ENCODE data around the gene AGPAT2.
A peak's percentile ranks its signal among the peaks of the same experiment; 100 is the strongest.
"Not testable (repeated sequence)": the region's sequence is repeated elsewhere in the genome, so short reads cannot be mapped to it uniquely, and the experiment has no call there.

AGPAT2 gene

DNA sequence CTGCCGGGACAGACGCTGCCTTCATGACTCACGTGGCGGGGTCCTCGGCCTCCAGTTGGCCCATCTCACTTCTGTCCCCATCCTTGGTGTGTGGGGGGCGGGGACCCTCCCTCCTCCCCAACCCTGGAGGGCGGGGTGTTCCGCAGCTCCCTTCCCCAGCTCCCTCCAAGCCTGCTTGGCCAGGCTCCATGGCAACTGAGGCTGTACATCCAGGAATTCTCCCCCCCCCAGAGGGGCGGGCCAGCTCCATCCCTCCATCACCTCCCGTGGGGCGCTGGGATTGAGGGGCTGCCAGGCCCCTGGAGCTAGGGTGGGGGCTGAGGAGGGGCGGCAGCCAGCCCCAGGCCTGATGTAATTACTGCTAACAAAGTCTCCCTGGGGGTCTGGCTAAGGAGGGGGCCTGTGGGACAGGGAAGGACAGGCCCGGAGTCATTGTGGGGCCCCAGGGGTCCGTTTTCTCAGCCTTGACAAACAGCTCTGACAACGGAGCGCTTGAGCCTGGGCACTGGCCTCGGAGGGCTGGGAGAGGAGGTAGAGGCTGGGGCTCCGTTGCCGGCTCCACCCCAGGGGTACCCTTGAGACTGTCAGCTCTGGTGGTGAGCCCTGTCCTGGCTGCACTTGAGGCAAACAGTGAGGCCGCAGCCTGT is 33.1 kb upstream of the AGPAT2 start:
- no peak for DNase-seq

DNA sequence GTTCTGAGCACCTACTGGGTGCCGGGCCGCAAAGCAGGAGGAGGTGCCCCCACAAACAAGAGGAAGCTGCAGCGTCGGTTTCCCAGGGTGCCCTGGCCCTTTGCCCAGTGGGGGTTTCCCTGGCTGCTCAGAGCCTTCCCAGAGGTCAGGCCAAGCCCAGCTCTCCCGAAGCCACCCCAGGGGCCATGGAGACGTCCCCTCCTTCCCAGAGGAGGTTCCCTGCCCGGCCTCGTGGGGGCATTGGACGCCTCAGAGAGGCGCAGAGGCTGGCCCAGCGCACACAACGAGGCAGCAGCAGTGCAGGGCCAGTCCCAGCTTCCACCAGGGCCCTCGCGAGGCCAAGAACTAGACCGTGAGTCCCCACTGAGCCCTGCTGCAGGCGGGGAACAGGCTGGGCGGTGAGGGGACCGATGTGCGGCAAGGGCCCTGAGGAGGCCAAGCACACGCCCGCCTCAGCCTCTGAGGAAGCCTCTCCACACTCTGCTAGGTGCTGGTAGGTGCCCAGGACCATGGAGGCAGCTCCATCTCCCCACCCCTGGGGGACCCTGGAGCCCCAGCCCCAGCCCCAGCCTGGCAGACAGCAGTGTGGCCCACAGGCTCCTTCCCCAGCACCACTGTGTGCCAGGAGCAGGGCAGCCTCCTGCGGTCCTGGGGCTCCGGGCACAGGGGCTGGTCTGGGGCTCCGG is 32.1 kb upstream of the AGPAT2 start:
- DNase-seq, result peak; percentile 21 to 56

DNA sequence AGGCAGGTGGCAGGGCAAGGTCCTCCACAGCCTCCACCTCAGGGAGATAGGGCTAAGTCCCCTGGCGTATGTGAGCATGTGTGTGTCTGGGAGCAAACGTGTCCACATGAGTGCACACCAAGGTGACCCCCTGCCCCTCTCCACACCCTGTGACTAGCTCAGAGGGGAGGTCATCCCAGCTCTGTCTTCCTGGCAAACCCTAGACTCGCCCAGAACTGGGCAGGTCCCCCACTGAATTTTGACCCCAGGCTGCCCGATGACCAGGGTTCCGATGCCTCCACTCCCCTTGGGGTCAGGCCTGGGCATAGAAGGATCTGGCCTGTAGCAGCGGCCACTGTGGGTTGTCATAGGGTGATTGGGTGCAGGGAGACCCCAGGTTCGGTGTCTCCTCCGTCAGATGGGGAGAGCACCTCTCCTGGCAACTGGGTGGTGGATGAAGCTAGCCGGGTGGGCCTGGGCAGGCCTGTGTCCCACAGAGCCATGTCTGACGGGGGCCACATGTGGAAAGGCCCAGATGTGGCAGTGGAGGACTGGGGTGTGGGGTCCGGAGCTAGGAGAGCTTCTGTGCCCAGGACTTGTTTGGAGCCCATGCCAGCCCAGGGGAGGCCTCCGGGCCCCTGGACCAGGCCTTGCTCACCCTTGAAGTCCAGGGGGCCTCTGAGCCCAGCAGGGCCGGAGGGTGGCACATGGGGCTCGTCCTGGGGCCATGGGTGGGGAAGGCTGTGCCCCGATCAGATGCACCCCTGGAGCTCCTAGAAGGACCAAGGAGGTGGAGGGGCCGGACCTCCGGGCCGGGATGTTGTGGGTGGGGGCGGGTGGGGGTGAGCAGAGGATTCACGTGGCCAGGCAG is 31.3 kb upstream of the AGPAT2 start:
- no peak for DNase-seq

DNA sequence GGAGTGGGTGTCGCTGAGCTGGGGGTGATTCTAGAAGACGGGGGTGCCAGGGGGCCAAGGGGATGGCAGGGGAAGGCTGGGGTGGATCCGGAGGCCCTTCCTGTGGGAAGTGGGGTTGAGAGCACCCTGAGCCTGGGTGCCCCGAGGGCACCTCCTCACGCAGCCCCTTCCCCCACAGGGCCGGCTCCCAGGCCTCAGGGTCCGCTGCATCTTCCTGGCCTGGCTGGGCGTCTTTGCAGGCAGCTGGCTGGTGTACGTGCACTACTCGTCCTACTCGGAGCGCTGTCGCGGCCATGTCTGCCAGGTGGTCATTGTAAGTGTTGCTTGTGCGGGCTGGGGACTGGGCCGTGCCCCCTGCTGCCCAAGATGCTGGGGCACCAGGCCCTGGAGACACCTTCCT is 30.1 kb upstream of the AGPAT2 start:
- DNase-seq, result no peak

DNA sequence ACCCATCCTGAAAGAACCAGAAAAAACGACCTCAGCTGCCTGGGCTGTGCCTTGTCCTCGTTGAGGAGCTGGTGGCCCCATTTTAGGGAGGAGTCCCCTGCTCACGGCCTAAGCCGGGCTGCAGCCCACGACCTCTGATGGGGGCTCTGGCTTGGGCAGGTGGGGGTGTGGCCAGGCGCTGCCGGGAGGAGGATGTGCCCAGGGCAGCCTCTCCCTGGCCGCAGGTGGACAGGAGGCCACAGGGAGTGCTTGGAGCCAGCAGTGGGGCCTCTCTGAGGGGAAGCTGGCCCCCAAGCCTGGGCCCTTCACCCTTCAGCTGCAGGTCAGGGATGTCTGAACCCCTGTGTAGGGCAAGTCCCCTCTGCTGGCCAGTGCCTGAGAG is 27.6 kb upstream of the AGPAT2 start:
- no peak for DNase-seq

DNA sequence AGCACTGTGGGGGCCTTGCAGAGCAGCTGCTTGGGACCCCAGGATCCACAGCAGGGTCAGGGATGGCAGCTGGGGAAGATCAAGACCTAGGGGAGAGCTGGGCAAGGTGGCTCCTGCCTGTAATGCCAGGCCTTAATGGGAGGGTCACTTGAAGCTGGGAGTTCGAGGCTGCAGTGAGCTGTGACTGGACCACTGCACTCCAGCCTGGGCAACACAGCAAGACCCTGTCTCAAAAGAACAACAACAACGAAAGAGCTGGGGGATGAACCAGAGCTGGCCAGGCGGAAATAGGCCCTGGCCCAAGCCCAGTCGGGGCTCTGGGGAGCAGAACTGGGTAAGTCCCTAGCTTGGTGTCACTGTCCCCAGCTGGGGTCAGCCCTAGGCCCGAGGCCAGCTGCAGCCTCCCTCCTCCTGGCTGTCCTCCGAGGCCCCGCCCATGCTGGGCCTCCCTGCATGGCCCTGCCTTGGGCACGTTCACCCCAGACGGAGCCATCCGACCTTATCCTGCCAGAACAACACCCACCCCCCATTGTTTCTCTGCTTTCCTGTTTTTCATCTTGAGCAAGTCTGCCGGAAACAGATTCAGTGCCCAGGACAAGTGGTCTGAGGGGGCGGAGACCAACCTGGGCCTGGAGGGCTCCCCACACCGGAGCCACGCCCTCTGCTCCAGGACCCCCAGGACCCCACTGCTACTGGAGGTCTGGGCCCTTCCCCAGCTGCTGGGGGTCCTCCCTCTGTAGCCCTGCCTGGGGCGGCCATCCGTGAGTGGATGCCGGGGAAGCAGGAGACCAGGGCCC is 27.0 kb upstream of the AGPAT2 start:
- DNase-seq, result no peak

DNA sequence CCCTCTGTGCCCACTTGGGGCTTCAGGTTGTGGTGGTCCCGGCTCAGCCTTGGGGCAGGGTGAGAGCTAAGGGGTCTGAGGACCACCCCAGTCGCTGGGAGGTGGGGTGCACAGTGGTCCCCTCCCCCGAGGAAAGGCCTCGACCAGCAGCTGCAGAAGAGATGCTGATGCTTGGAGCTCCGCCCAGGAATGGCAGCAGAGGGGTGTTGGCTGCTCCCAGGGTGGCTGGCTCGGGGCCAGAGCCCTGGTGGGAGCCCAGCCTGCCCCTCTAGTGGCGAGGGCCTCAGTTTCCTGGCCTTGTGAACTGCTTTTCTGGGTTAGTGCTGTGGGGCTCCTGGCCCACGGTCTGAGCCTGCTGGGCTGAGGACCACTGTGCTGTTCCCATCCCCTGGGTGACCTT is 26.3 kb upstream of the AGPAT2 start:
- no peak for DNase-seq

DNA sequence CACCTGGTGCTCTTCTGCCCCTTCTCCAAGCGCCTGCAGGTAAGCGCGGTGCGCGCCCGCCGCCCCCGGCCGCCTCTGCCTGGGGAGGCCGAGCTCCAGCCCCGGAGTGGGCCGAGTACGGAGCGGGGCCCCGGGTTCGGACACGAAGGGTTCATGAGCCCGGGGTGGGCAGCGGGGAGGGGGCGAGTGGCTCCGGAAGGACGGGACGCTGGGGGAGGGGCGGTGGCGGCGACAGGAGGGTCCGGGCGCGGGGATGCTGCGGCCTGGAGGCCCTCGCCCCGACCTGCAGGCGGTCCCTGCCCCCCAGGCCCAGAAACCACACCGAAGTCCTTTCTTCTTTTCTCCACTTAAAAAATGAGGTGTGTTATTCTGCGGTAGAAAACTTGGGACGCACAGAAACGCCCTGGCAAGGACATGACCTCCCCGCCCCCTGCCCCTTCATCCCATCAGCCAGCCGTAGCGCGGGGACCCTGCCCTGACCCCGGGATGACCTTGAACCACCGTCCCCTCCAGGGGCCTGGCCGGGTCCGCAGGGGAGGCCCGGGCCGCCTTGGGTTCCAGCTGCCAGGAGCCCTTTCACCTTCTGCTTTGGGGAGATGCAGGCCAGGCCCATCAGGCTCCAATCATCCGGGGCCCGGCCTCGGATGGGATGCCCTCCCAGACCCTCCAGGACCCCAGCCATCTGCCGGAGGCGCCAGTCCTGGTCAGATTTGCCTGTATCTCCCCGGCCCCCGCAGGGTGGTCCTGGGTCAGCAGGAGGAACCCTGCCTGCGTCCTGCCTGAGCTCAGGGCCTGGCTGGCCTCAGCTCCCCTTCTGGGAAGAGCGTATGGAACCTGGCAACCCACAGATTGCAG is 25.7 kb upstream of the AGPAT2 start:
- no peak for DNase-seq

DNA sequence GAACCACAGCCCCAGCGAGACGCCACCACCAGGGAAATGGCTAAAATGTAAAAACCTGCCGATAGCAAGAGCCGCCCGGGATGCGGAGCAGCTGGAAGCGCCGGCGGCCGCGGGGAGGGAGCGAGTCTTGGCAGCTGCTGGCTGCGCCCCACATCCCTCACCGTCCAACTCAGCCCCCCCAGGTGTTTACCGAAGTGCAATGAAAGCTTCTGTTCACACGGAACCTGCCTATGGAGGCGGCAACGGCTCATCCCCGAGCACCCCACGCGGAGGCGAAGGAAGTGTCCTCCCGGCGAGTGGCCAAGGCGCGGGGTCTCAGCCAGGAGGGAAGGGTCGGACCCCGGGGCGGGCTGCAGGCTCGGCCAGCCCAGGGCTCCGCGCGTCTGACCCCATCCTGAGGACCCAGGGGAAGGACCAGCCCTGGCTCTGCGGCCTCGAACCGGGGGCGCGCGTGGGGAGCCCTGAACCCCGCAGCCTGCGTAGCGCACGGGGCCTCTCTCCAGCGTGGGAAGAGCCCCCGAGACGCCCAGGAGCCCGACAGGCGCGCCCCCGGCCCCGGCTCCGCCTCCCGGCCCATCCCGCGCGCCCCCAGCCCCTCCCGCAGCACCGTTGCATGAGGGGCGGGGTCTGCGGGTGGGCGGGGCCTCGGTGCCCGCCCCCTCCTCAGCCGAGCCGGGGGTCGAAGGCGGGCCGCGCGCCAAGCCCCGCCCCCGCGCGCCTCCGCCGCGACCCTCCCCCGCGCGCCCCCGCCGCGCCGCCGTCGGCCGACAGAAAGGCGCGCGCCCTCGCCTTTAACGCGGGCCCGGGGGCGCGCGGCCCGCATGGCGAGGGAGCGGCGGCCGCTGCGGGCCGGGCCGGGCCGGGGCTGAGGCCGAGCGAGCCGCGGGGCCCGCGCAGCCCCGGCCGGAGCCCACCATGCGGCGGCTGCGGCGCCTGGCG is 24.8 kb upstream of the AGPAT2 start, which contains the start of gene DIPK1B:
DIPK1B (plus strand) TSS at position 822 of the 939 bp plus-strand sequence; CDS start at position 916, 94 bp downstream.
- DNase-seq, result no peak

DNA sequence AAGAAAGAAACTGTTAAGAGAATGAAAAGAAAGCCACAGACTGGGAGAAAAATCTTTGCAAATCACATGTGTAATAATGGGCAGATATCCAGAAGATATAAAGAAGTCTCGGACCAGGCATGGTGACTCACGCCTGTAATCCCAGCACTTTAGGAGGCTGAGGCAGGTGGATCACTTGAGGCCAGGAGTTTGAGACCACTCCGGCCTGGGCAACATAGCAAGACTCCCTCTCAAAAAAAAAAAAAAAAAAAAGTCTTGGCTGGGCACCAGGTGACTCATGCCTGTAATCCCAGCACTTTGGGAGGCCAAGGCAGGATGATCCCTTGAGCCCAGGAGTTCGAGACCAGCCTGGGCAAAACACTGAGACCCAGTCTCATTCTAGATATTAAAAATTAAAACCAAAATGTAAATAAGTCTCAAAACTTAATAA is 24.0 kb upstream of the AGPAT2 start:
- DNase-seq, result not testable (repeated sequence)

DNA sequence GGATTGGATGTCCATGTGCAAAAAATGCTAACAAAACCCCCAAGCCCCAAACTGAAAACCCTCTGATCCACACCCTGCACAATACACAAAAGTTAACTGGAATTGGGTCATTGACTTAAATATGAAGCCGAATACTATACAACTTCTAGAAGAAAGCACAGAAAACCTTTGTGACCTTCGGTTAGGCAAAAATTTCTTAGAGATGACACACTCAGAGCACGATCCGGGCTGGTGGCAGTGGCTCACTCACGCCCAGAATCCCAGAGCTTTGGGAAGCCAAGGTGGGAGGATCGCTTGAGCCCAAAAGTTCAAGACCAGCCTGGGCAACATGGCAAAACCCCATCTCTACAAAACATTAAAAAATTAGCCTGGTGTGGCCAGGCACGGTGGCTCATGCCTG is 23.3 kb upstream of the AGPAT2 start:
- DNase-seq, result no peak

DNA sequence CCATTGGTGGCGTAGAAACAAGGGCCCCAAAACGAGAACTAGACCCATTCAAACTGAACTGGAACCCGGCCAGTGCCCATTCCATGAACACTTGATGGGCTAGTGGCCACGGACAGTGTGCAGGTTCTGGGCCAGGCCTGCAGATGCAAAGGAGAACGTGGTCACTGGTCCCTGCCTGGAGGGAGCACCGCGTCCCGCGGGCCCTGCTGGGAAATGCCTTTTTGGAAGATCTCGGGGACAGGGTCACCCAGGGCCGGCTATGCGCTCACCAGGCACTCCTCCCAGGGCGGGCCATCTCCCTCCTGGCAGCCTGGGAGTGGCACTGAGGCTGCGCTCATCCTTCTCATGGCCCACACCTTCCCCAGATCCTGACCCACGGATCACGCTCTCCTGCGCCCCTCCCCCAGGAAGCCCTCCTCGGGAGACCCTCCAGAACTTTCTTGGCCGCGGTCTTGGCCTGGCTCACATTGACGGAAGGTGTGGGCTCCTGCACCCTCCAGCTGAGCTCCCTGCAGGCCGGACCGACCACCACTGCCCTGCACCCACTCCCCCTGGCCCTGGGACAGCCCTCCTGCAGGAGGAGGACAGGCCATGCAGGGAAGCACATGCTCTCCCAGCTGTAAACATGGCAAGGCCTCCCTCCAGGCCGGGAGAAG is 22.3 kb upstream of the AGPAT2 start:
- no peak for DNase-seq

DNA sequence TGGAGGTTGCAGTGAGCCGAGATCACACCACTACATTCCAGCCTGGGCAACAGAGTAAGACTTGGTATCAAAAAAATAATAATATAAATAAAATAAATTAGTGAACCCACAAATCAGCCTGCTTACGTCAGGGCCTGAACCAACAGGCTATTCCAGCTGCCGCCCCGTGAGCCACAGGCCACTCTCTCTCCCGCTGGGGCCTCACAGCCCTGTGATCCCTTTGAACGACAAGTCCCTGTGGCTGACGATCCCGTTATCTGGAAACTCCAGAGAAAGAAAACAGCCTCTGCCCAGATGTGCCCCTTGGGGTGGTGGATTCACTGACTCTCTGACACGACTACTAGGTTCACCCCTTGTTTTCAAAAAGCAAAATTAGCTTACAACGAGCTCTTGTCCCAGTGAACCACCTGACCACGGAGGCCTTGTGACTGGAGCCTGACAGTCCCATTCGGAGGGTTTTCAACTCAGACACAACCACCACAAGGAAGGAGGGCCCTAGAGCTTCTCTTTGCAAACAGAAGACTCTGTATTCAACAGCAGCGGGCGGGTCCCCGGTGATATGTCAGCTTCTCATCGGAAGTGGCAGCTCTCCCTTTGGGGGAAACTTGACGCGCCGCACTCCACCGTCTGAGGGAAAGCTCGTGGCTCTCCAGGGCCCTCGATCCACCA is 20.7 kb upstream of the AGPAT2 start:
- no peak for DNase-seq

DNA sequence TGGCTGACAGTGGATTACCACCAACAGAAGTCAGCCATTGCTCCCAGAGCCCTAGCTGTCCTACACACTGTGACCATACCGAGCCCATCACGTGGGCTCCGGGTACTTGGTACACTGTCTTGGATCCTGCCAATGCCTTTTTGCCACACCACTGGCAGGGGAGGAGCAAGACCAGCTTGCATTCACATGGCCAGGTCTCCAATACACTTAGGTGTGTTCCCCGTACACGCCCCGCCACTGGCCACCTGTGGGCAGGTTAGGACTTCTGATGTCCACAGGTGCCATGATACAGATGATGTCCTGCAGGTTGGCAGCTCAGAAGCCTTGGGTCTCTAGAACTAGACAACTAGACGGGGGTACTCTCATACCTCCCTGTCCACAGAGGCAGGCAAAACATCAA is 19.8 kb upstream of the AGPAT2 start:
- DNase-seq, result no peak

DNA sequence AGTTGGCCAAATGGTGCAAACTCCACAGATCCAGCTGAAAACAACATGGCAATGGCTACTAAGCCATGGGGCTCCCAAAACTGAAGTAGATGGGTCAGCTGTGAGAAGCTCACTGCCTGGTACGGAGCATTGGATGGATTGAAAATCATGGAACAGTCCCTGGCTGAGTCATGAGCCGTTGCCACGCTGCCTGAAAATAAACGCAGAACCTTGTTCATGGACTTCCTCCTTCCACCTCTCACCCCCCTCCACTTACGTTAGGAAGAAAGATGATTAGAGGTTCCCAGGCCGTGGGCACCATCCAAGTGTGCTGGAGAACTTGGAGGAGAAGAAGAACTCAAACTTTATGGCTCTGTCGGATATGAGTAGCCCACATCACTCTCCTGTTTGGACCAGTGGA is 18.3 kb upstream of the AGPAT2 start:
- DNase-seq, result peak in 1 of 2 donors; percentile 39

DNA sequence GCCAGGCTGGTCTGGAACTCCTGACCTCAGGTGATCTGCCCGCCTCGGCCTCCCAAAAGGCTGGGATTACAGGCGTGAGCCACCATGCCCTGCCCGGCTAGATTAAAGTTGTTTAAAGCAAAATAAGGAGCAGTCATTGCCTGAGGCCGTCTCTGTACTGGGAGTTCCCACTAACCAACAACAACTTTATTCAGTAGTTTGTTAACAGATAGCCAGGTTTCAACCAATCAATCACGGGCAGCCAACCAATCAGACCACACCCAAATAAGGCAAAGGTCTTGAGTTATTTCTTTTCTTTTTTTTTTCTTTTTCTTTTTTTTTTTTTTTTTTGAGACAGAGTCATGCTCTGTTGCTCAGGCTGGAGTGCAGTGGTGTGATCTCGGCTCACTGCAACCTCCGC is 17.5 kb upstream of the AGPAT2 start:
- not testable (repeated sequence) for DNase-seq

DNA sequence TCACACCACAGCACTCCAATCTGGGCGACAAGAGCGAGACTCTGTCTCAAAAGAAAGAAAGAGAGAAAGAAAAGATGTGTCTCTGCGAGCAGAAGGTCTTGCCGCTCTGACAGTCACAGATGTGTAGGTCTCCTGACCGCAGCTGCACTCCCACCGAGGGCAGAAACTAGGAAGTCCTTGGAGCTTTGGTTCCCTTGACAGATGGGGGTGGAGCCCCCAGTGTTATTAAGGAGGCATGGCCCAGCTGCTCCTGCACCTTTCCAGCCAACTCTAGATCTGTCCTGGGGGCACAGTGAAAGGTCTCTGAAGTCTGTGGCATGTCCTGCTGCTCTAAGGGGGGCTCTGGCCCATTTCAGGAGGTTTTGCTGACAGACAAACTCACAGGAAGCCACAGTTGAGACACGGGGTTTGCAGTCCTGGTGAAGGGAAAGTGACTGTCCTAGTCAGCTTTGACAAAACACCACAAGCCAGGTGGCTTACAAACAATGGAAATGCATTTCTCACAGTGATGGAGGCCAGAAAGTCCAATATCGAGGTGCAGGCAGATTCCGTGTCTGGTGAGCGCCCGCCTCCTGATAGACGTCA is 16.1 kb upstream of the AGPAT2 start:
- DNase-seq, result peak in 1 of 2 donors; percentile 37

DNA sequence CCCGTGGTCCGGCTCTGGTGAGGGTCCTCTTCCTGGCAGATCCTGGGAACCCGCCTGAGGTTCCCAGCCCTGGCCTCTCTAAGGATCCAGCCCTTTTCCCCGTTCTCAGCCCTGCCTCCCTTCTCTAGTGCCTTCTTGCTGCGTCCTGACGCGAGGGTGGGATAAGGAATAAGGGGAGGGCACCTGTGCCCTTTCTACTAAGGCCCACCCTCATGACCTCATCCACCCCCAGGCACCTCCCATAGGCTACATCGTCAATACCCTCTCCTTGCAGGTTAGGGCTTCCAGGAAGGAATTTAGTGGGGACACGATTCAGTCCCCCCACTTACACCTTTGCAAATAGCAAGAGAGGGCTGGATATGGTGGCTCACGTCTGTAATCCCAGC is 14.4 kb upstream of the AGPAT2 start:
- DNase-seq, result no peak
